GM23338 (cell line): ENCODE results near the gene KIAA0040. TPM values are rescaled to one million over a fixed set of nuclear protein-coding genes. Genes with fewer than 3 reads are reported as not detected.

Experiments used
- ATAC-seq: fragments of 200-7000 bp; cut with Tn5 transposase; 3 replicates; pipeline ENCODE4 v1.9.1; 2020
- DNase-seq: peaks from one replicate; pipeline ENCODE4 v3.0.0-alpha.2; 2015; ENCODE audit warnings: low spot score
- H2AFZ ChIP-seq: fragments of 200-600 bp; sonication (generic); 2 replicates; pipeline ENCODE4 v1.8.0; 2016; ENCODE audit warnings: antibody characterized with exemption, mild to moderate bottlenecking, moderate library complexity
- H3F3A ChIP-seq: fragments of 200-600 bp; sonication (generic); replicated peaks from 2 replicates; pipeline ENCODE4 v1.8.0; 2017; ENCODE audit warnings: antibody characterized with exemption, mixed run types, low read depth
- H3K27ac ChIP-seq: fragments of 200-600 bp; sonication (generic); 2 replicates; pipeline ENCODE4 v1.6.1; 2016; ENCODE audit warnings: low read depth
- H3K27me3 ChIP-seq: fragments of 200-600 bp; sonication (generic); 2 replicates; pipeline ENCODE4 v1.8.0; 2016; ENCODE audit warnings: mild to moderate bottlenecking, mixed run types, moderate library complexity; ENCODE audit not compliant: insufficient read depth
- H3K36me3 ChIP-seq: fragments of 200-600 bp; sonication (generic); 2 replicates; pipeline ENCODE4 v1.8.0; 2016; ENCODE audit warnings: mild to moderate bottlenecking; ENCODE audit not compliant: insufficient read depth
- H3K4me1 ChIP-seq: fragments of 200-600 bp; sonication (generic); 2 replicates; pipeline ENCODE4 v1.8.0; 2016; ENCODE audit warnings: mild to moderate bottlenecking, moderate library complexity; ENCODE audit not compliant: insufficient read depth
- H3K4me2 ChIP-seq: fragments of 200-600 bp; sonication (generic); 2 replicates; pipeline ENCODE4 v1.7.1; 2017; ENCODE audit warnings: mixed run types
- H3K4me3 ChIP-seq: fragments of 200-600 bp; sonication (generic); 2 replicates; pipeline ENCODE4 v1.6.1; 2016; ENCODE audit warnings: mixed run types
- H3K79me2 ChIP-seq: fragments of 200-600 bp; sonication (generic); replicated peaks from 2 replicates; pipeline ENCODE4 v1.8.0; 2017; ENCODE audit warnings: mild to moderate bottlenecking; ENCODE audit not compliant: insufficient read depth
- H3K9me2 ChIP-seq: fragments of 200-600 bp; sonication (generic); 2 replicates; pipeline ENCODE4 v1.8.0; 2017; ENCODE audit not compliant: insufficient read depth
- H4K20me1 ChIP-seq: fragments of 200-600 bp; sonication (generic); replicated peaks from 2 replicates; pipeline ENCODE4 v1.8.0; 2017; ENCODE audit warnings: mild to moderate bottlenecking; ENCODE audit not compliant: insufficient read depth
- H3K27ac Mint-ChIP-seq: 2 replicates; pipeline ENCODE4 v1.8.0; 2020; ENCODE audit warnings: inconsistent platforms, mild to moderate bottlenecking, moderate library complexity, mixed read lengths
- H3K27me3 Mint-ChIP-seq: 3 replicates; pipeline ENCODE4 v1.8.0; 2022; ENCODE audit warnings: low read depth, mild to moderate bottlenecking, moderate library complexity, mixed read lengths, inconsistent platforms; ENCODE audit not compliant: insufficient read depth, poor library complexity
- H3K36me3 Mint-ChIP-seq: 3 replicates; pipeline ENCODE4 v1.8.0; 2021; ENCODE audit warnings: low read depth, mild to moderate bottlenecking, inconsistent platforms, moderate library complexity, mixed read lengths
- H3K4me1 Mint-ChIP-seq: 3 replicates; pipeline ENCODE4 v1.8.0; 2020; ENCODE audit warnings: mild to moderate bottlenecking, inconsistent platforms, mixed read lengths
- H3K4me3 Mint-ChIP-seq: 3 replicates; pipeline ENCODE4 v1.8.0; 2021; ENCODE audit warnings: moderate library complexity, mild to moderate bottlenecking, inconsistent platforms, mixed read lengths
- H3K9me3 Mint-ChIP-seq: 3 replicates; pipeline ENCODE4 v1.8.0; 2020; ENCODE audit warnings: moderate library complexity, mild to moderate bottlenecking, inconsistent platforms, mixed read lengths
- CREB1 ChIP-seq: fragments of 250-450 bp; sonication (Bioruptor Pico); IDR thresholded peaks from 2 replicates; pipeline ENCODE4 v1.5.0; 2020; ENCODE audit warnings: low read depth, mild to moderate bottlenecking, moderate library complexity
- ETS1 ChIP-seq: IDR thresholded peaks from 2 replicates; pipeline ENCODE4 v1.6.1; 2016; ENCODE audit warnings: antibody characterized with exemption
- EZH2 ChIP-seq: fragments of 200-600 bp; sonication (generic); IDR thresholded peaks from one replicate; pipeline ENCODE4 v1.8.0; 2017; ENCODE audit warnings: antibody characterized with exemption, mild to moderate bottlenecking, low read depth; ENCODE audit not compliant: unreplicated experiment
- EZH2phosphoT487 ChIP-seq: fragments of 200-600 bp; sonication (generic); IDR thresholded peaks from one replicate; pipeline ENCODE4 v1.8.1; 2018; ENCODE audit warnings: antibody characterized with exemption; ENCODE audit not compliant: unreplicated experiment
- JUNB ChIP-seq: IDR thresholded peaks from one replicate; pipeline ENCODE4 v1.6.1; 2016; ENCODE audit warnings: antibody characterized with exemption; ENCODE audit not compliant: unreplicated experiment
- NANOG ChIP-seq: IDR thresholded peaks from 2 replicates; pipeline ENCODE4 v1.6.1; 2016; ENCODE audit warnings: antibody characterized with exemption, borderline replicate concordance
- POLR2AphosphoS5 ChIP-seq: IDR thresholded peaks from 2 replicates; pipeline ENCODE4 v1.6.1; 2016; ENCODE audit warnings: antibody characterized with exemption, low read depth
- REST ChIP-seq: IDR thresholded peaks from one replicate; pipeline ENCODE4 v1.6.1; 2018; ENCODE audit warnings: antibody characterized with exemption; ENCODE audit not compliant: unreplicated experiment
- STAT1 ChIP-seq: IDR thresholded peaks from one replicate; pipeline ENCODE4 v1.6.1; 2016; ENCODE audit warnings: antibody characterized with exemption; ENCODE audit not compliant: unreplicated experiment
- ZNF114 ChIP-seq: fragments of 250-450 bp; sonication (Bioruptor Pico); IDR thresholded peaks from 2 replicates; pipeline ENCODE4 v1.5.0; 2020; ENCODE audit warnings: mild to moderate bottlenecking, moderate library complexity
- ZNF331 ChIP-seq: fragments of 250-450 bp; sonication (Bioruptor Pico); IDR thresholded peaks from 2 replicates; pipeline ENCODE4 v1.5.0; 2020; ENCODE audit warnings: low read depth, mild to moderate bottlenecking, moderate library complexity
- ZNF462 ChIP-seq: fragments of 250-450 bp; sonication (Bioruptor Pico); IDR thresholded peaks from 2 replicates; pipeline ENCODE4 v1.5.0; 2020; ENCODE audit warnings: mild to moderate bottlenecking, moderate library complexity
- polyA plus RNA-seq: library from polyadenylated mRNA; unstranded; fragments of >200 nt; fragmentation: Nextera tagmentation; extraction: Ambion mirVana; gene quantifications from 2 replicates; pipeline ENCODE4 v1.2.1, GENCODE V29; 2016
- total RNA-seq: library from RNA; depleted of rRNA; stranded (reverse); fragments of >200 nt; shearing (Covaris generic); gene quantifications from 2 replicates; pipeline ENCODE4 v1.2.3, GENCODE V29; 2014
- TF ChIP-seq, protein P1 (sequence below), 2 experiments: fragments of 200-600 bp in 1 of 2; sonication (generic) in 1 of 2; conservative IDR thresholded peaks; 2 replicates each; pipeline versions ENCODE4 v1.5.1 to v1.6.1; 2016 to 2017; ENCODE audit warnings: antibody characterized with exemption in 2 of 2, low read depth in 2 of 2, mild to moderate bottlenecking in 2 of 2, moderate library complexity in 1 of 2

KIAA0040 gene
- total and polyA plus RNA-seq, 2 experiments from 2014 or later = 7.0 to 11.9 TPM

GRCh38 chr1:175222296-175222938, 29.8 kb upstream of the KIAA0040 start:
- no peak overlapping the region for H3K4me3 Mint-ChIP-seq
- peaks cover 27% of the 10 kb centered on the region for H3K4me1 Mint-ChIP-seq
- Histone ChIP-seq H2AFZ (peak overlapping the region; percentile 96), H3F3A (no peaks in the 10 kb centered on the region), H3K79me2 (no peaks in the 10 kb centered on the region), H4K20me1 (no peaks in the 10 kb centered on the region), H3K4me2 (peak overlapping the region; percentile 67; the same call in 1 of the 2 replicates), H3K4me3 (no peak overlapping the region), H3K9me2 (no peaks in the 10 kb centered on the region), H3K27me3 (no peaks in the 10 kb centered on the region), H3K36me3 (no peaks in the 10 kb centered on the region), H3K4me1 (peaks cover 18% of the 10 kb centered on the region), H3K27ac (no peak overlapping the region)
- peaks cover 5% of the 10 kb centered on the region for H3K27me3 Mint-ChIP-seq
- no peaks in the 10 kb centered on the region for H3K9me3 Mint-ChIP-seq
- ATAC-seq = no peak
- TF ChIP-seq ZNF331 (no peak), STAT1 (no peak), EZH2phosphoT487 (no peak), REST (no peak), EZH2 (no peak), CREB1 (CRISPR knock-in tag) (no peak), NANOG (no peak), JUNB (no peak), ZNF114 (CRISPR knock-in tag) (no peak), ETS1 (no peak), POLR2AphosphoS5 (no peak), ZNF462 (CRISPR knock-in tag) (no peak)
- TF ChIP-seq, protein P1, sequence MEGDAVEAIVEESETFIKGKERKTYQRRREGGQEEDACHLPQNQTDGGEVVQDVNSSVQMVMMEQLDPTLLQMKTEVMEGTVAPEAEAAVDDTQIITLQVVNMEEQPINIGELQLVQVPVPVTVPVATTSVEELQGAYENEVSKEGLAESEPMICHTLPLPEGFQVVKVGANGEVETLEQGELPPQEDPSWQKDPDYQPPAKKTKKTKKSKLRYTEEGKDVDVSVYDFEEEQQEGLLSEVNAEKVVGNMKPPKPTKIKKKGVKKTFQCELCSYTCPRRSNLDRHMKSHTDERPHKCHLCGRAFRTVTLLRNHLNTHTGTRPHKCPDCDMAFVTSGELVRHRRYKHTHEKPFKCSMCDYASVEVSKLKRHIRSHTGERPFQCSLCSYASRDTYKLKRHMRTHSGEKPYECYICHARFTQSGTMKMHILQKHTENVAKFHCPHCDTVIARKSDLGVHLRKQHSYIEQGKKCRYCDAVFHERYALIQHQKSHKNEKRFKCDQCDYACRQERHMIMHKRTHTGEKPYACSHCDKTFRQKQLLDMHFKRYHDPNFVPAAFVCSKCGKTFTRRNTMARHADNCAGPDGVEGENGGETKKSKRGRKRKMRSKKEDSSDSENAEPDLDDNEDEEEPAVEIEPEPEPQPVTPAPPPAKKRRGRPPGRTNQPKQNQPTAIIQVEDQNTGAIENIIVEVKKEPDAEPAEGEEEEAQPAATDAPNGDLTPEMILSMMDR (conservative IDR thresholded peaks at IDR 0.05; ENCODE audit: low read depth in 2 of 2) = no peak
- no peak overlapping the region for H3K27ac Mint-ChIP-seq
- no peak for DNase-seq
- no peaks in the 10 kb centered on the region; the same call in 2 of the 3 replicates for H3K36me3 Mint-ChIP-seq
